HEK293 (cell line): ENCODE data around the gene ANGPTL4.

Experiments used
- CTCF ChIA-PET: fragments of 350-600 bp; formaldehyde crosslinking; extraction: SDS; loops from one replicate; lab custom pipeline; 2021; ENCODE audit warnings: antibody characterized with exemption; lab: Yijun Ruan, JAX
- POLR2A ChIA-PET: fragments of 300-600 bp; formaldehyde crosslinking; extraction: SDS; loops from one replicate; lab custom pipeline; 2020; ENCODE audit warnings: antibody characterized with exemption, inconsistent platforms; lab: Yijun Ruan, JAX
- H3K27ac ChIP-seq: fragments of 200-500 bp; sonication (Bioruptor generic); 2 replicates; pipeline ENCODE4 v1.5.1; 2014; ENCODE audit warnings: low read depth, low read length, control low read depth, inconsistent platforms; ENCODE audit errors: extremely low read depth
- H3K36me3 ChIP-seq, 2 experiments: fragments of 200-500 bp in 1 of 2; sonication (Bioruptor generic) in 1 of 2; 1 replicate in 1 of 2; 2 replicates in 1 of 2; pipeline ENCODE4 v1.5.1; 2014 to 2017; ENCODE audit warnings: inconsistent platforms in 2 of 2, low read length in 2 of 2; ENCODE audit not compliant: control insufficient read depth in 2 of 2, insufficient read depth in 1 of 2
- H3K4me1 ChIP-seq: fragments of 200-500 bp; sonication (Bioruptor generic); 2 replicates; pipeline ENCODE4 v1.5.1; 2014; ENCODE audit warnings: mild to moderate bottlenecking, low read length, inconsistent platforms; ENCODE audit not compliant: control insufficient read depth, insufficient read depth
- H3K4me3 ChIP-seq: 2 replicates; pipeline ENCODE4 v1.5.1; 2011; ENCODE audit warnings: low read depth, mild to moderate bottlenecking, control low read depth, low read length, moderate library complexity
- H3K9me3 ChIP-seq: fragments of 200-500 bp; sonication (Bioruptor generic); 2 replicates; pipeline ENCODE4 v1.5.1; 2014; ENCODE audit warnings: low read depth, low read length, inconsistent platforms; ENCODE audit not compliant: control insufficient read depth, insufficient read depth
- ZBTB21 ChIP-seq: fragments of 450-650 bp; formaldehyde crosslinking; IDR thresholded peaks from 2 replicates; pipeline ENCODE4 v1.5.1; 2017; ENCODE audit warnings: missing biosample characterization, missing genetic modification characterization
- ZIC2 ChIP-seq: fragments of 450-650 bp; formaldehyde crosslinking; IDR thresholded peaks from 2 replicates; pipeline ENCODE4 v1.5.1; 2016; ENCODE audit warnings: missing biosample characterization, missing genetic modification characterization
- ZNF169 ChIP-seq: fragments of 450-650 bp; formaldehyde crosslinking; IDR thresholded peaks from 2 replicates; pipeline ENCODE4 v1.5.1; 2016; ENCODE audit warnings: missing biosample characterization, missing genetic modification characterization
- ZNF24 ChIP-seq: fragments of 450-650 bp; formaldehyde crosslinking; IDR thresholded peaks from 2 replicates; pipeline ENCODE4 v1.5.1; 2016; ENCODE audit warnings: missing biosample characterization, missing genetic modification characterization
- ZNF37A ChIP-seq: fragments of 450-650 bp; IDR thresholded peaks from 2 replicates; pipeline ENCODE4 v1.5.1; 2018; ENCODE audit warnings: missing biosample characterization, missing genetic modification characterization
- ZNF560 ChIP-seq: fragments of 450-650 bp; formaldehyde crosslinking; IDR thresholded peaks from 2 replicates; pipeline ENCODE4 v1.5.1; 2017; ENCODE audit warnings: missing biosample characterization, missing genetic modification characterization, borderline replicate concordance
- ZNF561 ChIP-seq: fragments of 450-650 bp; IDR thresholded peaks from 2 replicates; pipeline ENCODE4 v1.5.1; 2018; ENCODE audit warnings: missing biosample characterization, missing genetic modification characterization, borderline replicate concordance
- ZNF629 ChIP-seq: fragments of 450-650 bp; formaldehyde crosslinking; IDR thresholded peaks from 2 replicates; pipeline ENCODE4 v1.5.1; 2017; ENCODE audit warnings: missing biosample characterization, missing genetic modification characterization
- ZNF768 ChIP-seq: fragments of 450-650 bp; formaldehyde crosslinking; IDR thresholded peaks from 2 replicates; pipeline ENCODE4 v1.5.1; 2018; ENCODE audit warnings: missing biosample characterization, mild to moderate bottlenecking, missing genetic modification characterization
- ZNF777 ChIP-seq: fragments of 450-650 bp; formaldehyde crosslinking; IDR thresholded peaks from 2 replicates; pipeline ENCODE4 v1.5.1; 2017; ENCODE audit warnings: missing biosample characterization, missing genetic modification characterization, borderline replicate concordance
- ZNF843 ChIP-seq: fragments of 450-650 bp; formaldehyde crosslinking; IDR thresholded peaks from 2 replicates; pipeline ENCODE4 v1.5.1; 2016; ENCODE audit warnings: missing biosample characterization, missing genetic modification characterization
- ZSCAN16 ChIP-seq: fragments of 450-650 bp; formaldehyde crosslinking; IDR thresholded peaks from 2 replicates; pipeline ENCODE4 v1.5.1; 2016; ENCODE audit warnings: missing biosample characterization, missing genetic modification characterization
- TF ChIP-seq, protein P1 (sequence below): fragments of 450-650 bp; formaldehyde crosslinking; IDR thresholded peaks from 2 replicates; pipeline ENCODE4 v1.5.1; 2016; ENCODE audit warnings: missing biosample characterization, missing genetic modification characterization, low read depth
- TF ChIP-seq, protein P2 (sequence below): fragments of 450-650 bp; formaldehyde crosslinking; IDR thresholded peaks from 2 replicates; pipeline ENCODE4 v1.5.1; 2016; ENCODE audit warnings: missing biosample characterization, missing genetic modification characterization
- TF ChIP-seq, protein P3 (sequence below): fragments of 450-650 bp; formaldehyde crosslinking; IDR thresholded peaks from 2 replicates; pipeline ENCODE4 v1.5.1; 2016; ENCODE audit warnings: missing biosample characterization, missing genetic modification characterization

Gene ANGPTL4

DNA sequence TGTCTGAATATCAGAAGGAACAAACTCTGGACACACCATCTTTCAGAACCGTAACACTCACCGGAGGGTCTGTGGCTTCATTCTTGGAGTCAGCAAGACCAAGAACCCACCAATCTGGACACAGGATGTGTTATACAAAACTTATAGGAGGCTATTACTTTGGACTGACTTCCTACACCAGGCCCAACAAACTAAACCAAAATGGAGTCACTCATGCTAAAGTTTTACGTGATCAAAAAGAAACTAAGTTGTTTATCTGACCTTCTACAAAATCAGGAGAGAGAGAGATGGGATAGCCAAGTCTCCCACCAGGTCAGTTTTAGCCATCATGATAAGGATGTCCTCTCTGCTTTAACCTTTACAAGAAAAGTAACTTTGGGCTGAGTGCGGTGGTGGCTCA is 23.0 kb downstream of the ANGPTL4 start:
- POLR2A ChIA-PET, result interaction anchor here (0.6 kb wide), 1 partner anchor 66 kb away, joined by 3 read pairs; no protein-coding TSS in a partner anchor
- Histone ChIP-seq H3K4me1 (peaks cover 3% of the 10 kb centered on the region; the same call in 1 of the 2 replicates), H3K36me3 (peaks cover 0 to 3% of the 10 kb centered on the region in 2 experiments; a peak in 1 of 3 replicates), H3K4me3 (no peak overlapping the region), H3K9me3 (no peaks in the 10 kb centered on the region), H3K27ac (no peak overlapping the region)
- CTCF ChIA-PET, result interaction anchor here (0.8 kb wide), 1 partner anchor 119 kb away, joined by 3 read pairs; no protein-coding TSS in a partner anchor
- TF ChIP-seq ZNF843 (tag by site-specific recombination) (no peak), ZNF777 (tag by site-specific recombination) (no peak), ZSCAN16 (no peak), ZNF37A (no peak), ZNF169 (tag by site-specific recombination) (no peak), ZBTB21 (tag by site-specific recombination) (no peak), ZNF561 (tag by site-specific recombination) (no peak), ZNF768 (tag by site-specific recombination) (no peak), ZIC2 (tag by site-specific recombination) (no peak), ZNF560 (tag by site-specific recombination) (no peak)
- TF ChIP-seq, protein P1, sequence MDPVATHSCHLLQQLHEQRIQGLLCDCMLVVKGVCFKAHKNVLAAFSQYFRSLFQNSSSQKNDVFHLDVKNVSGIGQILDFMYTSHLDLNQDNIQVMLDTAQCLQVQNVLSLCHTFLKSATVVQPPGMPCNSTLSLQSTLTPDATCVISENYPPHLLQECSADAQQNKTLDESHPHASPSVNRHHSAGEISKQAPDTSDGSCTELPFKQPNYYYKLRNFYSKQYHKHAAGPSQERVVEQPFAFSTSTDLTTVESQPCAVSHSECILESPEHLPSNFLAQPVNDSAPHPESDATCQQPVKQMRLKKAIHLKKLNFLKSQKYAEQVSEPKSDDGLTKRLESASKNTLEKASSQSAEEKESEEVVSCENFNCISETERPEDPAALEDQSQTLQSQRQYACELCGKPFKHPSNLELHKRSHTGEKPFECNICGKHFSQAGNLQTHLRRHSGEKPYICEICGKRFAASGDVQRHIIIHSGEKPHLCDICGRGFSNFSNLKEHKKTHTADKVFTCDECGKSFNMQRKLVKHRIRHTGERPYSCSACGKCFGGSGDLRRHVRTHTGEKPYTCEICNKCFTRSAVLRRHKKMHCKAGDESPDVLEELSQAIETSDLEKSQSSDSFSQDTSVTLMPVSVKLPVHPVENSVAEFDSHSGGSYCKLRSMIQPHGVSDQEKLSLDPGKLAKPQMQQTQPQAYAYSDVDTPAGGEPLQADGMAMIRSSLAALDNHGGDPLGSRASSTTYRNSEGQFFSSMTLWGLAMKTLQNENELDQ (tag by site-specific recombination), result no peak
- TF ChIP-seq, protein P2, sequence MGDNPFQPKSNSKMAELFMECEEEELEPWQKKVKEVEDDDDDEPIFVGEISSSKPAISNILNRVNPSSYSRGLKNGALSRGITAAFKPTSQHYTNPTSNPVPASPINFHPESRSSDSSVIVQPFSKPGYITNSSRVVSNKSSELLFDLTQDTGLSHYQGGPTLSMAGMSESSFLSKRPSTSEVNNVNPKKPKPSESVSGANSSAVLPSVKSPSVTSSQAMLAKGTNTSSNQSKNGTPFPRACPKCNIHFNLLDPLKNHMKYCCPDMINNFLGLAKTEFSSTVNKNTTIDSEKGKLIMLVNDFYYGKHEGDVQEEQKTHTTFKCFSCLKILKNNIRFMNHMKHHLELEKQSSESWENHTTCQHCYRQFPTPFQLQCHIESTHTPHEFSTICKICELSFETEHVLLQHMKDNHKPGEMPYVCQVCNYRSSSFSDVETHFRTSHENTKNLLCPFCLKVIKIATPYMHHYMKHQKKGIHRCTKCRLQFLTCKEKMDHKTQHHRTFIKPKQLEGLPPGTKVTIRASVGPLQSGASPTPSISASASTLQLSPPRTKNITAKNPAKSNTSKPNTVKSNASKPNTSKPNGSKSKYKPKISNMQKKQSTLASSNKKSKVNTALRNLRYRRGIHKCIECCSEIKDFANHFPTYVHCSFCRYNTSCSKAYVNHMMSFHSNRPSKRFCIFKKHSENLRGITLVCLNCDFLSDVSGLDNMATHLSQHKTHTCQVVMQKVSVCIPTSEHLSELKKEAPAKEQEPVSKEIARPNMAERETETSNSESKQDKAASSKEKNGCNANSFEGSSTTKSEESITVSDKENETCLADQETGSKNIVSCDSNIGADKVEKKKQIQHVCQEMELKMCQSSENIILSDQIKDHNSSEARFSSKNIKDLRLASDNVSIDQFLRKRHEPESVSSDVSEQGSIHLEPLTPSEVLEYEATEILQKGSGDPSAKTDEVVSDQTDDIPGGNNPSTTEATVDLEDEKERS (tag by site-specific recombination), result no peak

DNA sequence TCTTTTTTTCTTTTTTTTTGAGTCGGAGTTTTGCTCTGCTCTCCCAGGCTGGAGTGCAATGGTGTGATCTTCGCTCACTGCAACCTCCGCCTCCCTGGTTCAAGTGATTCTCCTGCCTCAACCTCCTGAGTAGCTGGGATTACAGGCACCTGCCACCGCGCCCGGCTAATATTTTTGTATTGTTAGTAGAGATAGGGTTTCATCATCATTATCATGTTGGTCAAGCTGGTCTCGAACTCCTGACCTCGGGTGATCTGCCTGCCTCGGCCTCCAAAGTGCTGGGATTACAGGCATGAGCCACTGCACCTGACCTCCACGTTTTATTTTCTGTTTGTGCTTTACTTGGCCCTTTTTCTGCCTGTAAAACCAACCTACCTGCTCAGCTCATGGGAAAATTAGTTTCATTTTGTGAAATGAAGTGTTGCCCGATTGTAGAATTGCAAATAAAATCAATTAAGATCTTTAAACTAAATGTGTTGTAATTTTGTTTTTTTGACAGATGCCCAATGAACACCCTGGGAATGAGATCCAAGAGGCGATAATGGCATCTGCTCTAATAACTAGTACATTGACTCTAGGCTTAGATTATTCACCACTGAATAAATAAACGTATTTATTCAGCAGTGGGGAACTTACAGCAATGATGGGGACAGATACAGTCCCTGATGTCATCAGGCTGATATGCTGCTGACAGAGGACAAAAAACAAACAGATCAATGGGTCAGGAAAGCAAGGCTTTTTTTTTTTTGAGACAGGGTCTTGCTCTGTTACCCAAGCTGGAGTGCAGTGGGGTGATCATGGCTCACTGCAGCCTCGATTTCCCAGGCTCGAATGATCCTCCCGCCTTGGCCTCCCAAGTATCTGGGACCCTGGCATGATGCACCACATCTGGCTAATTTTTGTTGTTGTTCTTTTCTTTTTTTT is 24.0 kb downstream of the ANGPTL4 start:
- H3K4me1 ChIP-seq, result peaks cover 3% of the 10 kb centered on the region; the same call in 1 of the 2 replicates
- ChIA-PET CTCF (no interaction called here), POLR2A (interaction anchor here (0.6 kb wide), 2 partner anchors 17 to 65 kb away, joined by 3 to 7 read pairs; no protein-coding TSS in a partner anchor)
- TF ChIP-seq ZNF629 (tag by site-specific recombination) (peak; percentile 47; the same call in 1 of the 2 replicates), ZNF24 (tag by site-specific recombination) (no peak)
- TF ChIP-seq, protein P3, sequence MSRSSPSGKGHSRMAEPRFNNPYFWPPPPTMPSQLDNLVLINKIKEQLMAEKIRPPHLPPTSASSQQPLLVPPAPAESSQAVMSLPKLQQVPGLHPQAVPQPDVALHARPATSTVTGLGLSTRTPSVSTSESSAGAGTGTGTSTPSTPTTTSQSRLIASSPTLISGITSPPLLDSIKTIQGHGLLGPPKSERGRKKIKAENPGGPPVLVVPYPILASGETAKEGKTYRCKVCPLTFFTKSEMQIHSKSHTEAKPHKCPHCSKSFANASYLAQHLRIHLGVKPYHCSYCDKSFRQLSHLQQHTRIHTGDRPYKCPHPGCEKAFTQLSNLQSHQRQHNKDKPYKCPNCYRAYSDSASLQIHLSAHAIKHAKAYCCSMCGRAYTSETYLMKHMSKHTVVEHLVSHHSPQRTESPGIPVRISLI (tag by site-specific recombination), result peak; percentile 94
- peaks cover 0 to 3% of the 10 kb centered on the region in 2 experiments; a peak in 1 of 3 replicates for H3K36me3 ChIP-seq
- no peaks in the 10 kb centered on the region for H3K9me3 ChIP-seq
- H3K4me3 ChIP-seq, result no peak overlapping the region
- no peak overlapping the region for H3K27ac ChIP-seq
